ENCODE data around the gene NOTCH1.
"Not testable (repeated sequence)": the region's sequence is repeated elsewhere in the genome, so short reads cannot be mapped to it uniquely, and the experiment has no call there.

Gene NOTCH1

GRCh38 chr9:136545965-136546696 lies at the start of gene NOTCH1:
NOTCH1 (minus strand) TSS chr9:136546048; CDS start chr9:136545786, 262 bp downstream.
- DNase-seq, result peak; percentile 91

GRCh38 chr9:136594492-136594891 lies 48.6 kb upstream of the NOTCH1 start:
- no peak for DNase-seq

GRCh38 chr9:136593581-136593980 lies 47.7 kb upstream of the NOTCH1 start:
- DNase-seq, result no peak

GRCh38 chr9:136592666-136593065 lies 46.8 kb upstream of the NOTCH1 start:
- DNase-seq, result no peak

- DNase-seq, result no peak
These were observed 45.2 kb upstream of the NOTCH1 start for GRCh38 chr9:136590821-136591752.

GRCh38 chr9:136589766-136590763 lies 44.2 kb upstream of the NOTCH1 start:
- no peak for DNase-seq

GRCh38 chr9:136588663-136589464 lies 43.0 kb upstream of the NOTCH1 start:
- peak; percentile 15 for DNase-seq

GRCh38 chr9:136587944-136588662 lies 42.3 kb upstream of the NOTCH1 start:
- DNase-seq, result peak; percentile 54

- DNase-seq, result no peak
These were observed 41.5 kb upstream of the NOTCH1 start for GRCh38 chr9:136587145-136587943.

- DNase-seq, result no peak
These were observed 40.6 kb upstream of the NOTCH1 start for GRCh38 chr9:136586391-136586953.

- no peak for DNase-seq
These were observed 39.8 kb upstream of the NOTCH1 start for GRCh38 chr9:136585531-136586120.

- no peak for DNase-seq
These were observed 39.1 kb upstream of the NOTCH1 start for GRCh38 chr9:136584934-136585333.

GRCh38 chr9:136584401-136584932 lies 38.6 kb upstream of the NOTCH1 start:
- DNase-seq, result no peak

- DNase-seq, result no peak
These were observed 37.3 kb upstream of the NOTCH1 start for GRCh38 chr9:136582977-136583735.

GRCh38 chr9:136581614-136582447 lies 36.0 kb upstream of the NOTCH1 start:
- DNase-seq, result no peak

GRCh38 chr9:136579650-136580219 lies 33.9 kb upstream of the NOTCH1 start:
- DNase-seq, result not testable (repeated sequence)

Measured in CD4-positive, alpha-beta T cell treated with Interleukin-17A for 4 hours (primary cell).